Measurements from ENCODE around the gene PHF10. TPM values are rescaled to one million over a fixed set of nuclear protein-coding genes. Genes with fewer than 3 reads are reported as not detected.
A peak's percentile ranks its signal among the peaks of the same experiment; 100 is the strongest.

Gene PHF10
- total and polyA plus RNA-seq, 2 experiments from 2014 or later, result 5.9 to 10.7 TPM

- Histone ChIP-seq H3K4me2 (ENCODE audit: unreplicated experiment) (no peak overlapping the region), H3K9ac (no peak overlapping the region), H3K9me3 (ENCODE audit: low read depth) (no peaks in the 10 kb centered on the region), H3K36me3 (ENCODE audit: low read depth) (no peaks in the 10 kb centered on the region), H3K27ac (no peak overlapping the region), H3K27me3 (replicated peaks; ENCODE audit: insufficient read depth) (no peaks in the 10 kb centered on the region), H2AFZ (no peak overlapping the region), H3F3A (ENCODE audit: insufficient read depth) (peaks cover 34% of the 10 kb centered on the region), H3K9me2 (ENCODE audit: insufficient read depth) (no peaks in the 10 kb centered on the region), H3K4me3 (no peak overlapping the region), H3K4me1 (ENCODE audit: insufficient read depth) (peaks cover 14% of the 10 kb centered on the region), H4K20me1 (ENCODE audit: insufficient read depth) (no peaks in the 10 kb centered on the region), H3K79me2 (ENCODE audit: insufficient read depth) (peaks cover 14% of the 10 kb centered on the region)
- WGBS, 2 experiments (ENCODE audit: low coverage in 1 of 2, low lambda C conversion rate in 2 of 2, missing lambda C conversion rate in 2 of 2), result 95 to 100% methylated on average over 1 of the region's 1 CpG
- no peak for TF ChIP-seq EZH2 (IDR thresholded peaks at IDR 0.05; ENCODE audit: insufficient read depth, poor library complexity, severe bottlenecking)
- no peak for TF ChIP-seq EZH2phosphoT487 (IDR thresholded peaks at IDR 0.05; ENCODE audit: insufficient read depth, low read depth)
- DNase-seq, result no peak
- in situ Hi-C loops (cut with MboI), result no loop called here
These were observed 1.7 kb upstream of the PHF10 start for GRCh38 chr6:169726049-169726400.

- in situ Hi-C loops (cut with MboI), result no loop called here
- WGBS, 2 experiments (ENCODE audit: low coverage in 1 of 2, low lambda C conversion rate in 2 of 2, missing lambda C conversion rate in 2 of 2), result 30 to 37% methylated on average over 29 of the region's 29 CpGs
- Histone ChIP-seq H3K27me3 (replicated peaks; ENCODE audit: insufficient read depth) (no peaks in the 10 kb centered on the region), H3K27ac (peak overlapping the region; percentile 1; the same call in 1 of the 2 replicates), H3K4me1 (ENCODE audit: insufficient read depth) (peaks cover 14% of the 10 kb centered on the region), H3F3A (ENCODE audit: insufficient read depth) (peaks cover 34% of the 10 kb centered on the region), H3K4me3 (peak overlapping the region; percentile 66), H4K20me1 (ENCODE audit: insufficient read depth) (no peaks in the 10 kb centered on the region), H3K9ac (peak overlapping the region; percentile 56), H3K4me2 (ENCODE audit: unreplicated experiment) (peak overlapping the region; percentile 58), H3K9me2 (ENCODE audit: insufficient read depth) (no peaks in the 10 kb centered on the region), H2AFZ (peak overlapping the region; percentile 74), H3K36me3 (ENCODE audit: low read depth) (no peaks in the 10 kb centered on the region), H3K9me3 (ENCODE audit: low read depth) (no peaks in the 10 kb centered on the region), H3K79me2 (ENCODE audit: insufficient read depth) (peaks cover 21% of the 10 kb centered on the region)
- TF ChIP-seq EZH2phosphoT487 (IDR thresholded peaks at IDR 0.05; ENCODE audit: insufficient read depth, low read depth), result no peak
- TF ChIP-seq EZH2 (IDR thresholded peaks at IDR 0.05; ENCODE audit: insufficient read depth, poor library complexity, severe bottlenecking), result no peak
- DNase-seq, result peak; percentile 70
These were observed 1.1 kb upstream of the PHF10 start for GRCh38 chr6:169725125-169726048.

GRCh38 chr6:169723991-169724493, 258 bp downstream of the PHF10 start:
- in situ Hi-C loops (cut with MboI), result no loop called here
- Histone ChIP-seq H3K9ac (no peak overlapping the region), H3K79me2 (ENCODE audit: insufficient read depth) (peaks cover 34% of the 10 kb centered on the region), H2AFZ (no peak overlapping the region), H3K4me2 (ENCODE audit: unreplicated experiment) (no peak overlapping the region), H3K4me3 (peak overlapping the region; percentile 46; the same call in 1 of the 2 replicates), H3K36me3 (ENCODE audit: low read depth) (no peaks in the 10 kb centered on the region), H3K9me3 (ENCODE audit: low read depth) (no peaks in the 10 kb centered on the region), H3K27ac (no peak overlapping the region), H4K20me1 (ENCODE audit: insufficient read depth) (no peaks in the 10 kb centered on the region), H3K4me1 (ENCODE audit: insufficient read depth) (peaks cover 14% of the 10 kb centered on the region), H3F3A (ENCODE audit: insufficient read depth) (peaks cover 34% of the 10 kb centered on the region), H3K27me3 (replicated peaks; ENCODE audit: insufficient read depth) (no peaks in the 10 kb centered on the region), H3K9me2 (ENCODE audit: insufficient read depth) (no peaks in the 10 kb centered on the region)
- TF ChIP-seq EZH2 (IDR thresholded peaks at IDR 0.05; ENCODE audit: insufficient read depth, poor library complexity, severe bottlenecking) (no peak), EZH2phosphoT487 (IDR thresholded peaks at IDR 0.05; ENCODE audit: insufficient read depth, low read depth) (no peak)
- peak; percentile 62 for DNase-seq
- 0 to 2% methylated on average over 9 to 16 of the region's 89 CpGs for WGBS, 2 experiments (ENCODE audit: low coverage in 1 of 2, low lambda C conversion rate in 2 of 2, missing lambda C conversion rate in 2 of 2)

GRCh38 chr6:169723200-169723909, 945 bp downstream of the PHF10 start:
- Histone ChIP-seq H3K4me1 (ENCODE audit: insufficient read depth) (peaks cover 14% of the 10 kb centered on the region), H3K79me2 (ENCODE audit: insufficient read depth) (peaks cover 41% of the 10 kb centered on the region), H3K9me2 (ENCODE audit: insufficient read depth) (no peaks in the 10 kb centered on the region), H3K4me3 (peak overlapping the region; percentile 96), H3K27me3 (replicated peaks; ENCODE audit: insufficient read depth) (no peaks in the 10 kb centered on the region), H4K20me1 (ENCODE audit: insufficient read depth) (no peaks in the 10 kb centered on the region), H2AFZ (peak overlapping the region; percentile 95), H3K9me3 (ENCODE audit: low read depth) (no peaks in the 10 kb centered on the region), H3K27ac (peak overlapping the region; percentile 70), H3K4me2 (ENCODE audit: unreplicated experiment) (peak overlapping the region; percentile 89), H3K36me3 (ENCODE audit: low read depth) (no peaks in the 10 kb centered on the region), H3F3A (ENCODE audit: insufficient read depth) (peaks cover 34% of the 10 kb centered on the region), H3K9ac (peak overlapping the region; percentile 78)
- no peak for TF ChIP-seq EZH2phosphoT487 (IDR thresholded peaks at IDR 0.05; ENCODE audit: insufficient read depth, low read depth)
- in situ Hi-C loops (cut with MboI), result no loop called here
- WGBS, 2 experiments (ENCODE audit: low coverage in 1 of 2, low lambda C conversion rate in 2 of 2, missing lambda C conversion rate in 2 of 2), result 1% methylated on average over 33 to 51 of the region's 70 CpGs
- peak; percentile 79 for DNase-seq

All from GM23248 (cell line).